Measurements from ENCODE around the gene F2RL2. TPM values are rescaled to one million over a fixed set of nuclear protein-coding genes. Genes with fewer than 3 reads are reported as not detected.

The F2RL2 gene
- total RNA-seq, 1 experiment from 2014 or later: not detected

GRCh38 chr5:76586531-76586930 is 36.7 kb downstream of the F2RL2 start:
- Histone ChIP-seq H3K23ac (ENCODE audit: insufficient read length, low read depth, low read length) (no peak overlapping the region), H3K4me2 (ENCODE audit: insufficient read depth, insufficient read length, low read length) (no peak overlapping the region), H3K79me2 (ENCODE audit: insufficient read depth, low read length) (no peaks in the 10 kb centered on the region), H2BK120ac (ENCODE audit: low read depth, low read length, poor library complexity, severe bottlenecking) (no peak overlapping the region), H2BK5ac (ENCODE audit: insufficient read length, low read length) (no peak overlapping the region), H4K8ac (replicated peaks; ENCODE audit: insufficient read length, low read depth, low read length) (no peak overlapping the region), H4K91ac (ENCODE audit: insufficient read length, low read depth, low read length) (no peak overlapping the region), H3K56ac (ENCODE audit: insufficient read length, low read depth, low read length) (no peak overlapping the region), H2BK20ac (ENCODE audit: low read depth, low read length, poor library complexity, severe bottlenecking) (no peak overlapping the region), H2AK5ac (ENCODE audit: insufficient read length, low read length) (no peak overlapping the region), H2BK15ac (ENCODE audit: low read depth, low read length) (no peak overlapping the region), H3K9ac (ENCODE audit: extremely low read depth, insufficient read length, low read length) (no peak overlapping the region), H3K4ac (ENCODE audit: low read depth, low read length) (no peak overlapping the region), H3T11ph (ENCODE audit: low read length) (no peak overlapping the region), H3K27ac (ENCODE audit: insufficient read length, low read depth, low read length) (no peak overlapping the region), H2BK12ac (ENCODE audit: insufficient read length, low read depth, low read length) (no peak overlapping the region), H3K18ac (ENCODE audit: insufficient read length, low read depth, low read length) (no peak overlapping the region), H3K4me1 (ENCODE audit: insufficient read depth, low read length) (peaks cover 5% of the 10 kb centered on the region; the same call in 1 of the 2 replicates), H3K27me3 (ENCODE audit: insufficient read depth, low read length) (no peaks in the 10 kb centered on the region), H4K5ac (ENCODE audit: insufficient read length, low read depth, low read length) (no peak overlapping the region), H3K79me1 (ENCODE audit: insufficient read depth, low read depth, low read length, poor library complexity, severe bottlenecking) (no peaks in the 10 kb centered on the region), H3K9me3 (ENCODE audit: control insufficient read depth, low read depth, low read length) (no peaks in the 10 kb centered on the region), H4K20me1 (ENCODE audit: control insufficient read depth, insufficient read depth, insufficient read length) (peaks cover 2% of the 10 kb centered on the region), H2AFZ (ENCODE audit: low read length) (no peak overlapping the region), H3K23me2 (ENCODE audit: insufficient read length, low read depth, low read length, poor library complexity, severe bottlenecking) (no peaks in the 10 kb centered on the region), H3K14ac (ENCODE audit: insufficient read depth, low read length) (no peak overlapping the region)
- TF ChIP-seq, protein P1, sequence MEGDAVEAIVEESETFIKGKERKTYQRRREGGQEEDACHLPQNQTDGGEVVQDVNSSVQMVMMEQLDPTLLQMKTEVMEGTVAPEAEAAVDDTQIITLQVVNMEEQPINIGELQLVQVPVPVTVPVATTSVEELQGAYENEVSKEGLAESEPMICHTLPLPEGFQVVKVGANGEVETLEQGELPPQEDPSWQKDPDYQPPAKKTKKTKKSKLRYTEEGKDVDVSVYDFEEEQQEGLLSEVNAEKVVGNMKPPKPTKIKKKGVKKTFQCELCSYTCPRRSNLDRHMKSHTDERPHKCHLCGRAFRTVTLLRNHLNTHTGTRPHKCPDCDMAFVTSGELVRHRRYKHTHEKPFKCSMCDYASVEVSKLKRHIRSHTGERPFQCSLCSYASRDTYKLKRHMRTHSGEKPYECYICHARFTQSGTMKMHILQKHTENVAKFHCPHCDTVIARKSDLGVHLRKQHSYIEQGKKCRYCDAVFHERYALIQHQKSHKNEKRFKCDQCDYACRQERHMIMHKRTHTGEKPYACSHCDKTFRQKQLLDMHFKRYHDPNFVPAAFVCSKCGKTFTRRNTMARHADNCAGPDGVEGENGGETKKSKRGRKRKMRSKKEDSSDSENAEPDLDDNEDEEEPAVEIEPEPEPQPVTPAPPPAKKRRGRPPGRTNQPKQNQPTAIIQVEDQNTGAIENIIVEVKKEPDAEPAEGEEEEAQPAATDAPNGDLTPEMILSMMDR (conservative IDR thresholded peaks at IDR 0.05): no peak
- no peak overlapping the region for H3K27ac Mint-ChIP-seq
- peaks cover 0 to 2% (median under 1%) of the 10 kb centered on the region in 3 experiments; a peak in 1 of 7 replicates for H3K36me3 Mint-ChIP-seq (ENCODE audit: insufficient read depth in 1 of 3, low read depth in 3 of 3)
- H3K4me3 Mint-ChIP-seq: no peak overlapping the region
- no peak for DNase-seq
- no peaks in the 10 kb centered on the region for H3K27me3 Mint-ChIP-seq (ENCODE audit: low read depth)
- WGBS (ENCODE audit: extremely low coverage, insufficient read length, low lambda C conversion rate): no CpG with 5 or more reads among the region's 4 CpGs
- H3K4me1 Mint-ChIP-seq: peaks cover 7 to 8% of the 10 kb centered on the region in 2 experiments
- H3K9me3 Mint-ChIP-seq: no peaks in the 10 kb centered on the region

Data from H9 (cell line).